GM18502 (cell line): Measurements from ENCODE around the gene FGL2.
A peak's percentile ranks its signal among the peaks of the same experiment; 100 is the strongest.
"Not testable (repeated sequence)": the region's sequence is repeated elsewhere in the genome, so short reads cannot be mapped to it uniquely, and the experiment has no call there.

Experiments
- ATAC-seq: cut with Tn5 transposase; IDR thresholded peaks from one replicate; pipeline ENCODE4 v1.9.1; 2021; ENCODE audit warnings: mild to moderate bottlenecking; ENCODE audit not compliant: unreplicated experiment, poor library complexity

FGL2 gene

DNA sequence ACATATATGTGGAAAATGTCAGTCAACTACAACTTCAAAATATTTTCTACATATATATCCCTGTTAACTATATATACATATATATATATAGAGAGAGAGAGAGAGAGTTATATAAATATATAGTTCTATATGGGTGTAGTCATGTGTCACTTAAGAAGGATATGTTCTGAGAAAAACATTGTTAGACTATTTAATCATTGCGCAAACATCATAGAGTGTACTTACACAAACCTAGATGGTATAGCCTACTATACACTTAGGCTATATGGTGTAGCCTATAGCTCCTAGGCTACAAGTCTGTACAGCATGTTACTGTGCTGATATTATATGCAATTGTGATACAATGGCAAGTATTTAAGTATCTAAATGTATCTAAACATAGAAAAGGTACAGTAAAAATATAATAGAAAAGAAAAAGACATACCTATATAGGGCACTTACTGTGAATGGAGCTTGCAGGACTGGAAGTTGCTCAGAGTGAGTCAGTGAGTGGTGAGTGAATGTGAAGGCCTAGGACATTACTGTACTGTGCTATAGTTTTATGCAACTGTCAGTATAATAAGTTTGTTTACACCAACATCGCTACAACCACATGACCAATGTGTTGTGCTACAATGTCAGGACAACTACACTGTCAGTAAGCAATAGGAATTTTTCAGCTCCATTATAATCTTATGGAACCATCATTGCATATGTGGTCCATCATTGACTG is 18.0 kb upstream of the FGL2 start:
- ATAC-seq = no peak

DNA sequence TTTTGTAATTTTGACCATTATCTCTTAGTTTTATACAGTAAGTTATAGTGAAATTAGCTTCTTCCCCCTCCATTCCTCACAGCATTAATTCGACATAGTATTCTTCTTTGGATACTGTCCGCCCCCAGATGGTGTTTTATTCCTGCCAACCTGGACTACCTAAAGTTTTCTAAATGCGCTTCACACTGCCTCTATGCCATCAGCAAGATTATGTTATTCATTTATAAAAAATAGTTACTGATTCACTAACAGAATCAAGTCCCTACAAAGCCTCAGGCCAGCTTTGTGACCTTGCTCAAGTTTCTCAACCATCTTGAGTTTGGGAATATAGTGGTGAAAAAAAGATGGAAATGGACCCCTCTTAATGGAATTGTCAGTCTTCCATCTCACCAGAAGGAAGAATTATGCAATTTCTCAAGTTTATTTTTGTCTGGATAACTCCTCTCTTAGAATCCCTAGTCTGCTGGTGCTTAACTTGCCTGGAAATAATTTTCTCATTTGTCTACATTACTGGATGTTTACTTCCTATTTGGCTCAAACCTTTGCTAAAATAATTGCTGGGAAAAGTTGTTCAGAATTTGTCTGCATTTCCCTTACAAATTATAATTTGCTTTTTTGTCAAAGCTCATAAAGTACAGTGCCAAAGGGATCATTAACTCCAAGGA is 16.7 kb upstream of the FGL2 start:
- no peak for ATAC-seq

DNA sequence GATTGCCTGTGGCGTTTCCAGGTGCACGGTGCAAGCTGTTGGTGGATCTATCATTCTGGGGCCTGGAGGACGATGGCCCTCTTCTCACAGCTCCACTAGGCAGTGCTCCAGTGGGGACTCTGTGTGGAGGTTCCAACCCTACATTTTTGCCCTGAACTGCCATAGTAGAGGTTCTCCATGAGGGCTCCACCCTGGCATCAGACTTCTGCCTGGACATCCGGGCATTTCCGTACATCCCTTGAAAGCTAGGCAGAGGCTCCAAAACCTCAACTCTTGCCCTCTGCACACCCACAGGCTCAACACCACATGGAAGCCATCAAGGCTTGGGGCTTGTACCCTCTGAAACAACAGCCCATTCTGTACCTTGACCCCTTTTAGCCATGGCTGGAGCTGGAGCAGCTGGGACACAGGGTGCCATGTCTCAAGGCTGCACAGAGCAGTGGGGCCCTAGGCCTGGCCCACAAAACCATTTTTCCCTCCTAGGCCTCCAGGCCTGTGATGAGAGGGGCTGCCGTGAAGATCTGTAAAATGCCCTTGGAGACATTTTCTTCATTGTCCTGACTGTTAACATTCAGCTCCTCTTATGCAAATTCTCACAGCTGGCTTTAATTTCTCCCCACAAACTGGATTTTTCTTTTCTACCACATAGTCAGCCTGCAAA is 10.0 kb upstream of the FGL2 start:
- no peak for ATAC-seq

DNA sequence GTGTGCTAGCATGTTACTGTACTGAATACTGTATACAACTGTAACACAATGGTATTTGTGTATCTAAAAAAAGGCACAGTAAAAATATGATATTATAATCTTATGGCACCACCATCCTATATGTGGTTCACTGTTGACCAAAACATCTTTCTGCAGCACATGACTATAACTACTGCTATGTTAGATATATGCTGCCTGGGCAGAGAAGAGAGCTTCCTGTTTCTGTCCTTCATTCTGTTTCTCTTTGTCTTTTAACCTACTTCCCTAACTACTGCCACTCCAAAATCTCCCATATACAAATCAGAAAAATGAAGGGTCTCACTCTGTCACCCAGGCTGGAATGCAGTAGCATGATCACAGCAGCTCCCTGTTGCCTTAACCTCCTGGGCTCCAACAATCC is 8.8 kb upstream of the FGL2 start:
- no peak for ATAC-seq

DNA sequence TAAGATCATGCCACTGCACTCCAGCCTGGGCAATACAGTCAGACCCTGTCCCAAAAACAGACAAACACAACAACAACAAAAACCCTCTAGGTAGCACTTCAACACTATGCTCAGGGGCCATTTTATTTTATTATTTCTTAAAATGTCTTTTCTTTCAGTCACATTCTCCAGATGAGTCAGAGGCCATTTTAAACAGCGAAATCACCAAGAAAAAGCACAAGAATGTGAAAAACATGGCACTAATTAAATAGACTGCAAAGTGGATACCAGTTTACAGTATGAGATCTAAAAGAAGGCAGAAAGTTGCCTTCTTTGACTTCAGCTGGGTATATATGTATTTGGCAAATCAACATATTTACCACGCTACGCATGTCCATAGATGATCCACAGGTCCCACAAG is 6.1 kb upstream of the FGL2 start:
- no peak for ATAC-seq

DNA sequence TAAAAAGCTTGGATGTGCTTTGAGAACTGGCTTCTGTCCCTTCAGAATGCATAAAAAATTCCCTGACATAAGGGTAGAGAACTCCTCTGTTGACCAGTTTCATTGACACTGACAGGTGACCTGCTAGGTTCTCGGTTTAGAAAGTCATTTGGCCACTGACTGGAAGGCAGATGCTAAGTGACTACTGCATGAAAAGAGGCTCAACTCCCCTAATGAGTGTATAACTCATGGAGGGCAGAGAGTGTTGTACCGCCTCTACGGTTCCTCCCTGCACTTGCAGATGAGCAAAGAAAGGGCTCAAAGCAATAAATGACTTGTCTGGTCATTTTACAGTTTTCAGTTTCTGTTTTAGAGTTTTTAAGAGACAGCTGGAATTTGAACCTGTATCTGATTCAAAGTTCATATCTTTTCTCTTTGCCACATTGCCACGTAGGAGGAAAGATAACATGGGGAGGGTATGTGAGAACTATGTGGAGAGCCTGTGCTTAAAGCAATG is 2.9 kb upstream of the FGL2 start:
- peak; percentile 94 for ATAC-seq

DNA sequence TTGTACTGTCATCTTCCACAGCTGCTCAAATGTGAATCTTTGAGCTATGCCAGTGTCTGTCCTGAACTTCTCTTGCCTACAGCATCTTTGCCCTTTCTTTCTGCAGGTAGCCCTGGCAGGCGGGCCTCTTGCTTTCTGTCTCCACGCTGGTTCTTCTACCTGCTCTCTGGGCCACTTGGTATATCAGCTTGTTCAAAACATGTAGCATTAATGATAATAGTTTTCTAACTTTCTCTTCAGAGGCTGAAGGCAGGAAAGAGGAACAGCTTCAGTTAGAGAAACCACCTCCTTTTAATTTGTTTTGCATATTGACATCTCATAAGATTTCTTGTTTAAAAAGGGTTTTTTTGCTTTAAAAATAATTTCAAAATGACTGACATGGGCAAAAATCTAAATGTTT is 923 bp upstream of the FGL2 start:
- no peak for ATAC-seq

DNA sequence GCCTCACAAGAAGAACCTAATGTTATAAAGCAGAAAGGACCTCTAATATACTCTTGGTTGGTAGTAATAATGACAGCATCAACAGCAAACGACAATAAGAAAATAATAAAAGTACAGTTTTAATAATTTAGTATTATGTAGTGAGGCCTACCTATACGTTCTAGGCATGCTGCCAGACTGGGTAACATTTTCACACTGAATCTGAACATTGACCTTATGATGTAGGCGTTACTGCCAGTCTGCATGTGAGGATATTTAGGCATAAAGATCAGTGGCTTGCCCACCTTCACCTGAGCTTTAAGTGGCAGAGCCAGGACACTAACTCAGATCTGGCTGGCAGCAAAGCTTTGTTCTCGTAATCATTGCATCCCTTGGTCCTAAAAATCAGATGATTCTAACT is 2.5 kb downstream of the FGL2 start:
- no peak for ATAC-seq

DNA sequence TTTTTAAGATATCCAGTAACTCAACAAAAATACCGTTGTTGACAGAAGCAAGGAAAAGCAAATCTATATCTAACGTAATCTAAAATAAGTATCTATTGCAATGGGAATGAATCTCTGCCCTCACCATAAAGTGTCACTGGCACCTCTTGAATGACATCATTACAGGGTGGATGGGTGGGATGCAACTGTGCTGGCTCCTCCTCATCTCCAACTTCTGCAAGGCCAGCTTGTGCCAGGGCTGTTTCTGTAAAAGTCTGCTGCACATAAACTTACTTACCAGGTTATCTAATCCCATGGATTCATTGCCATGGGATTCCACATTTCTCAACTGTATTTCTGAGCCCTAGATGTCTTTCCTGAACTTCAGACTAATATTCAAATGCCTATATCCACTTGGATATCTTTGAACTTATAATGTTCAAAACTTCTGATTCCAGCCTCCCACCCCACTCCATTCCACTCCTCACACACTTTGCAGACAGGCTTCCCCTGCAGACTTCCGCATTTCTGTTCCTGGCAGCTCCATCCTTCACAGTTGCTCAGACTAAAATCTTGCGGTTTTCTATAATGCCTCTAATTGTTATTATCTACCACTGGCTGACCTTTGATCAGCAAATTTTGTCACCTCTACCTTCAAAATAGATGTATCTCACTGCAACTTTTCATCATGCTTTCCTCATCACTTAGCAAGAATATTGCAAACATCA is 10.7 kb downstream of the FGL2 start:
- ATAC-seq = no peak

DNA sequence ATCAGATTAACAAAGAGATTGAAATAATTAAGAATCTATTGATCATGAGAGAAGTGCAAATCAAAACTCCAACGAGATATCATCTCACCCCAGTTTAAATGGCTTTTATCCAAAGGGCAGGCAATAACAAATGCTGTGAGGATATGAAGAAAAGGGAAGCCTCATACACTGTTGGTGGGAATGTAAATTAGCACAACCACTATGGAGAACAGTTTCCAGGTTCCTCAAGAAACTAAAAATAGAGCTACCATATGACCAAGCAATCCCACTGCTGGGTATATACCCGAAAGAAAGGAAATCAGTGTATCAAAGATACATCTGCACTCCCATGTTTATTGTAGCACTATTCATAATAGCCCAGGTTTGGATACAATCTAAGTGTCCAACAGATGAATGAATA is 13.8 kb downstream of the FGL2 start:
- ATAC-seq = no peak

DNA sequence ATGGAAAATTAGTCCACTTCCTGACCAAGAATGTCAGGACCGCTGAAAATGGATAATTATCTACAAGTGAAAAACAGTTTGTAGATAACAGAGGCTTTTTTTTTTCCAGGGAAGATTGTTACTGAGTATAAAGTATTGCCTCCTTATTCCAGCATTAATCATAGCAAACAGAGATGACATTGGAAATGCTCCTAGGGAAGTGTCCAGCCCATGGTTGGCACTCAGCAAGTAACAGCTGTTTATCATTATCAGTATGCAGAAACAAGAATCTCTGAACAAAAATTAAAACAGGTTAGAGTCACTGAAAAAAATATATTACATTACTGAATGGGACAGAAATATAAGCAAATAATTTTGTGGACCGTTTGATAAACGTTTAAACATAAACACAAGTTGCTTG is 14.6 kb downstream of the FGL2 start:
- no peak for ATAC-seq

DNA sequence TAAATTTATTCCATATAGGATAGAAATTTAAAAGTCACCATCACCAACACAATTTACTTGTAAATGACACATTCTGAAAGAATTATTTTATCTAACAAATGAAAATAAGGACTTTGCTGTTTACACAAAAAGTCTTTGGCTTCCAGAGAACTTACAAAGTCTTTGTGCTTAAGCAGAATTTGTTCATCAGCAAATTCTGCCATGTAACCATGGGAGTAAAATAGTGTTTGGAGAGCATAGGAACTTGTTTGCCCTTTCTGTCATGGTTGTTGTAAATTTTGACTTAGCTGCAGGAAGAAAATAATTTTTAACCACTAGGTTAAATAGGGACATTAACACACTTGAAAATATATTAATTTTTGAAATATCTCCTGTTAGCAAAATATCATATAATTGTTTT is 15.2 kb downstream of the FGL2 start:
- no peak for ATAC-seq

DNA sequence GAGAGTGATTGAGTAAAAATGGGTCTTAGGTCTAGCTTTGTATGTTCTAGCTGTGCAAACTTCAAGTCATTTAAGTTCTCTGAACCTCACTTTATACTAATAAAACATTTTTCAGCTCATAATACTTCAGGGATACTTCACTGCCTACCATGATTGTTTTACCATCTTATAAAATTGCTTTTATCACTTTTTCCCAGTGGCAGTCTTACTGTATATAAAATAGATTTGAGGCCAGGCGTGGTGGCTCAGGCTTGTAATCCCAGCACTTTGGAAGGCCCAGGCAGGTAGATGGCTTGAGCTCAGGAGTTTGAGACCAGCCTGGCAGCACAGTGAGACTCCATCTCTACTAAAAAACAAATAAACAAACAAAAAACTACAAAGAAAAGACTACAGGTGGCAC is 17.4 kb downstream of the FGL2 start:
- ATAC-seq = no peak

DNA sequence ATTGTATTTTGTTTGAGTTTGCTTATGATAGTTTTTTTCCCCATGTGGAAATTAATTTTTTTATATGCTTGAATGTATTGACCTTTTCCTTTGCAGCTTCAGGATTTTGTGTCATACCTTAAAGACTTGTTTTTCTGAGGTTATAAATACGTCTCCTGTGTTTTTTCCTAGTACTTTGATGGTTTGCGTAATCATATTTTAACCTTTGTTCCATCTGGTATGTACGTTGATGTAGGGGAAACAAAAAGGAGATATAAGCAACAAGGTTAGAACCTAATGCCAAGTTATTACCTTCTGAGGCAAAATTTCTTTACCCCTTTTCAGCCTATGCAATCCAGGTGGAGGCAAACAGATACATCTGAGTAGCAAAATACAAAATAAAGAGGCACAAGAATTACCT is 17.9 kb downstream of the FGL2 start:
- no peak for ATAC-seq

DNA sequence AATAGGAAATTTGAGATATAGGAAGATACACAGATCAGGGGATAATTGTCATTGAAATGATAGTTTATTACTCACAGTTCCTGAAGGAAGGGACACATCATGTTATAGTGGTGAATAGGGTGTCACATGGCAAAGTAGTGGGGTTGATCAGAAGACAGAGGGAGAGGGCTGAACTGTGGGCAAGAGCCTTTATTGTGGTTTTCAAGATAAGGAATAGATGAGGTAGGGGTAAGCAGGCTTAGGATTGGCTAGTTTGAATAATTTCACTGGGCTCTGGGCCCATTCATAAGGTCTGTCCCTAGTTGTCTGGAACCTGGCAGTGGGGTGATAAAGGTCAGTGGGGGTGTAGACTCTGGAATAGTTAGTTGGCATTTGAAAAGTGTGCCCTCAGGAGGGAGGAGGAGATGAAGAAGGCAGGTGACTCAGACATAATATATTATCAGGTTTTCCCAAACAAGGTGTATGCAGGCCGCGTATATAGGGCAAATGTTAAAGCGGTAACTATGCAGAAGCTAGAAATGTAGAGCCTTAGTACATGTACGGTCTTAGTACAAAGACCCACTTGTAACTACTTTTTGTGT is 18.5 kb downstream of the FGL2 start:
- ATAC-seq = no peak

DNA sequence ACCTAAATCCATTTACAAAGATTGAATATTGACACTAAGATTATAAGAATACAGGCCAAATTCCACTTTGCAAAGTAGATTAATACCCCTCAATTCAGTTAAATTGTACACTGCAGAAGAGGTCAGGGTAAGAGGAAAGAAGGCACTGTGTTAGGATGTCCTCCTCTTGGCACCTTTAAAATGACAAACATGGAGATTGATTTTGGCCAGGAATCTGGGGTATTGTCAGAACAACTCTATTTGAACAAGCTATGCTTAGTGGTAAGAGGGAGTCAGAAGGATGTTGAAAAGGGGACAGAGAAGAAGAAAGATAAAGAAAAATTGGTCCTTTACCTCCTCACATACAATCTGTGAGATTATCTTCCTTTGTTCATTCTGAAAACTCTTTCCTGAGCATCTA is 21.6 kb downstream of the FGL2 start:
- ATAC-seq = not testable (repeated sequence)

DNA sequence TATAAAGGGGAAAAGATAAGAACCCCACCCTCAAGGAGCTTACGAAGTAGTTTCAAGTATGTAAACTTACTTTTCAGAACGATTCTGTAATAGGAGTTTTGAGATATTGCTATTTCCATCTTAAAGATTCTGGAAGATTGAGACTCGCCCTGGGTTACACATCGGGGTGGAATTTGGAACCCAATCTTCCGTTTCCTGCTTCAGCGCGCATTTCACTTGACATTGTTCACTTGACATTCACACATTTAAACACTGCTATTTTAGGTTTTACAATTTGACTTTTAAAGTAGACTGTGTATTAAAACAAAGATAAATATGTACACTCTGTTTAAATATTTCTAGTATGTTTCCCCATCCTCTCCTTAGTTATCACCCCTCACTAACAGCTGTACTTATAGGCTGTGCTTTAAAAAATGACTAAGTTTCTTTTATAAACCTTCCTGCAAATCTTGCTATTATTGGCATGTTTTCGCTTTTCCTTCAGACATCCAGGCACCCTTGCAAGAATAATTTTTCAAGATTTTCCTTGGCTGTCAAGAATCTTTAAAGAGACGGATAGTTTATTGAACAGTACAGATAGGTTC is 22.2 kb downstream of the FGL2 start:
- not testable (repeated sequence) for ATAC-seq

DNA sequence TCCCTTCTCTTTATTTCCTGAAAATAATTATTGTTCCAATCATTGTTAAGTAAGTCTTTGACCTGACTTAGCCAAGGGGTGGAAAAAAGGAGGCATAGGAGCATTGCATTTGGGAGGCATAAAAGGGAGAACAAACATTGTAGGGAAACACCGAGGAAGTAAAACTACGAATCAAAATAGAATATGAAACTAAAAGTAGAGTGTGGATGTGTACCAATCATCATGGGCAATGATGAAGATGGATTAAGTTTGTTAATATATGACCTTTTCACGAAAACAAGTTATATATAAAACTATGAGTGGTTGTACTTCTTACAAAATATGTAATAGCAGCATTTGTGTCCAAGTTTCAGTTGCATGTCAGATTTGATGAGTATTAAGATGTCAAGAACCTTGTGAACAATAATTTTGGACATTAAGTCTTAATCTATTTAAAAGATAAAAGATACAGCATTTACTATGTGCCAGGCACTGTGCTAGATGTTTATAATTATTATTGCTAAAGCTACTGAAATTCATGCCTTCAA is 24.3 kb downstream of the FGL2 start:
- peak; percentile 73 for ATAC-seq

DNA sequence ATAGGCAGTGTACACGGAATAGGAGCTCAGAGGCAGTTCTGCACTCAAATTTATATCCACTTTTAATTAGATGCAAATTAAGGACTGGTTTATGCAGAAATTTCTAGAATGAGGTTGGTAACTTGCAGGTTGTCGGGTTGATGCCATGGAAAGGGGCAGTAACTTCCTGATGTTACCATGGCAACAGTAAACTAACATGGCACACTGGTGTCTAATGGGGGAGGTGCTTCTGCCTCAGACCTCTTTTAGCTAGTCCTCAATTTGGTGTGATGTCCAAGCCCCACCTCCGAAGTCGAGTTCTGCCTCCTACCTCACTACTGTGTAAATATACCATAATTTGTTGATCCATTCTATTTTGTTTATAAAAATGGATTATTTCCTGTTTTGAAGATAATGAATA is 25.2 kb downstream of the FGL2 start:
- ATAC-seq = not testable (repeated sequence)
